Osteoblast (primary cell): ENCODE measurements around the gene MTMR11. TPM values are rescaled to one million over a fixed set of nuclear protein-coding genes. Genes with fewer than 3 reads are reported as not detected.

Experiments used
- DNase-seq: peaks from one replicate; pipeline ENCODE4 v3.0.0; 2011; ENCODE audit warnings: low spot score, mixed read lengths; ENCODE audit not compliant: insufficient read length; ENCODE audit errors: missing footprints
- H2AFZ ChIP-seq: 2 replicates; pipeline ENCODE4 v1.6.0; 2011; ENCODE audit warnings: mild to moderate bottlenecking, low read length
- H3K27ac ChIP-seq: 2 replicates; pipeline ENCODE4 v1.5.1; 2011; ENCODE audit warnings: mild to moderate bottlenecking, low read depth, low read length, moderate library complexity
- H3K27me3 ChIP-seq: 2 replicates; pipeline ENCODE4 v1.6.0; 2012; ENCODE audit warnings: mild to moderate bottlenecking, control low read depth, inconsistent platforms, low read length, moderate library complexity; ENCODE audit not compliant: insufficient read depth
- H3K36me3 ChIP-seq: 2 replicates; pipeline ENCODE4 v1.5.1; 2011; ENCODE audit warnings: mild to moderate bottlenecking, low read length, control low read depth, moderate library complexity; ENCODE audit not compliant: insufficient read depth
- H3K4me1 ChIP-seq: 2 replicates; pipeline ENCODE4 v1.5.1; 2011; ENCODE audit warnings: mild to moderate bottlenecking, low read length, control low read depth, moderate library complexity; ENCODE audit not compliant: insufficient read depth
- H3K4me2 ChIP-seq: 2 replicates; pipeline ENCODE4 v1.6.0; 2011; ENCODE audit warnings: mild to moderate bottlenecking, low read length; ENCODE audit not compliant: insufficient read depth
- H3K4me3 ChIP-seq: fragments of 200-600 bp; sonication (generic); 3 replicates; pipeline ENCODE4 v1.5.1; 2012; ENCODE audit warnings: mild to moderate bottlenecking, low read length, inconsistent platforms; ENCODE audit not compliant: insufficient read depth
- H3K79me2 ChIP-seq: 2 replicates; pipeline ENCODE4 v1.6.0; 2012; ENCODE audit warnings: mild to moderate bottlenecking, low read length, control low read depth, inconsistent platforms; ENCODE audit not compliant: insufficient read depth
- H3K9me3 ChIP-seq: 2 replicates; pipeline ENCODE4 v1.5.1; 2011; ENCODE audit warnings: low read depth, low read length, control low read depth
- H4K20me1 ChIP-seq: 2 replicates; pipeline ENCODE4 v1.6.0; 2012; ENCODE audit warnings: mild to moderate bottlenecking, low read length, control low read depth; ENCODE audit not compliant: insufficient read depth
- total RNA-seq: library from RNA; depleted of rRNA; stranded (reverse); fragments of >200 nt; gene quantifications from 2 replicates; pipeline ENCODE4 v1.2.3, GENCODE V29; 2012
- TF ChIP-seq, protein P1 (sequence below): IDR thresholded peaks from 2 replicates; pipeline ENCODE4 v1.5.1; 2011; ENCODE audit warnings: mild to moderate bottlenecking, low read depth, low read length, moderate library complexity; ENCODE audit errors: extremely low read depth

MTMR11 gene
- total RNA-seq, 1 donor = 7.2 TPM

DNA sequence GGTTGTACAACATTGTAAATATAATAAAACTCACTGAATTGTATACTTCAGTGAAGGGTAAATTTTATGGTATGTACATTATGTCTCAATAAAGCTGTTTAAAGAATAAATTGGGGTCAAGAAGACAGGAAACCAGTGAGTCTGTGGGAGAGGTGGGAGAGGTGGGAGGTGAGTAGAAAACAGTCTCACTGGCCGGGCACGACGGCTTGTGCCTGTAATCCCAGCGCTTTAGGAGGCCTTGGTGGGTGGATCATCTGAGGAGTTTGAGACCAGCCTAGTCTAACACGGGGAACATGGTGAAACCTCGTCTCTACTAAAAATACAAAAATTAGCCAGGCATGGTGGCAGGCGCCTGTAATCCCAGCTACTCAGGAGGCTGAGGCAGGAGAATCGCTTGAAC lies 4.2 kb downstream of the MTMR11 start:
- Histone ChIP-seq H3K4me1 (peaks cover 22% of the 10 kb centered on the region), H3K4me3 (no peak overlapping the region), H2AFZ (no peak overlapping the region), H3K9me3 (no peaks in the 10 kb centered on the region), H3K27ac (no peak overlapping the region), H3K4me2 (no peak overlapping the region), H3K36me3 (peaks cover 26% of the 10 kb centered on the region), H3K27me3 (no peaks in the 10 kb centered on the region), H4K20me1 (peaks cover under 1% of the 10 kb centered on the region), H3K79me2 (peaks cover 11% of the 10 kb centered on the region)
- DNase-seq = no peak
- TF ChIP-seq, protein P1, sequence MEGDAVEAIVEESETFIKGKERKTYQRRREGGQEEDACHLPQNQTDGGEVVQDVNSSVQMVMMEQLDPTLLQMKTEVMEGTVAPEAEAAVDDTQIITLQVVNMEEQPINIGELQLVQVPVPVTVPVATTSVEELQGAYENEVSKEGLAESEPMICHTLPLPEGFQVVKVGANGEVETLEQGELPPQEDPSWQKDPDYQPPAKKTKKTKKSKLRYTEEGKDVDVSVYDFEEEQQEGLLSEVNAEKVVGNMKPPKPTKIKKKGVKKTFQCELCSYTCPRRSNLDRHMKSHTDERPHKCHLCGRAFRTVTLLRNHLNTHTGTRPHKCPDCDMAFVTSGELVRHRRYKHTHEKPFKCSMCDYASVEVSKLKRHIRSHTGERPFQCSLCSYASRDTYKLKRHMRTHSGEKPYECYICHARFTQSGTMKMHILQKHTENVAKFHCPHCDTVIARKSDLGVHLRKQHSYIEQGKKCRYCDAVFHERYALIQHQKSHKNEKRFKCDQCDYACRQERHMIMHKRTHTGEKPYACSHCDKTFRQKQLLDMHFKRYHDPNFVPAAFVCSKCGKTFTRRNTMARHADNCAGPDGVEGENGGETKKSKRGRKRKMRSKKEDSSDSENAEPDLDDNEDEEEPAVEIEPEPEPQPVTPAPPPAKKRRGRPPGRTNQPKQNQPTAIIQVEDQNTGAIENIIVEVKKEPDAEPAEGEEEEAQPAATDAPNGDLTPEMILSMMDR = no peak

DNA sequence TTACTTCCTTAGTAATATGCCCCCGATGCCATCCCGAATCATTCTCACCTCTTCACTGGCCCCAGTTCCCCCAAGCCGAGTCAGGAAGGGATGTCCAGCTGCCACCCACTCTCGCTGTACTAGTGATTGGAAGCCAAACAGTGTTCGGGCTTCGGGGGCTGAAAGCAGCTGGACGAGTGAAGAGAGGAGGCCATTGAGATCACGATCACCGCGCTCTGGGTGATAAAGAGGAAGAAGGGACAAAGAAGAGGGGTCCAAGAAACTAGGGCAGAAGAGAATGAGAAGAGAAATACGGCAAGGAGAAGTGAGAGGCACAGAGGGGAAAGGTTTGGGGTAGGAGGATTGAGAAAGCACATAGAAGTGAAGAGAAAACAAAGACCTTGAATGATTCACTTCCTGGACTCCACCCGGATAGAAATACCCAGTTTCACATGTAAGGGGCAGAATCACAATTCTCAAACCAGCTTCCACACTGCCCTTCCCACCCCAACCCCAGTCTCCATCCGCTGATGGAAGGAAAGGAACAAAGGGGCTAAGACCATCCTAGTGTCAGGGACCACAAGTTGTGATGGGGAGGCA lies 5.4 kb downstream of the MTMR11 start:
- H3K4me1 ChIP-seq = peaks cover 21% of the 10 kb centered on the region
- H3K9me3 ChIP-seq = no peaks in the 10 kb centered on the region
- TF ChIP-seq, protein P1 = no peak
- no peak overlapping the region for H3K4me2 ChIP-seq
- DNase-seq = no peak
- H4K20me1 ChIP-seq = peaks cover 12% of the 10 kb centered on the region
- H3K36me3 ChIP-seq = peaks cover 30% of the 10 kb centered on the region
- H3K27ac ChIP-seq = no peak overlapping the region
- H3K79me2 ChIP-seq = peaks cover 20% of the 10 kb centered on the region
- H3K27me3 ChIP-seq = no peaks in the 10 kb centered on the region
- H2AFZ ChIP-seq = no peak overlapping the region
- no peak overlapping the region for H3K4me3 ChIP-seq

DNA sequence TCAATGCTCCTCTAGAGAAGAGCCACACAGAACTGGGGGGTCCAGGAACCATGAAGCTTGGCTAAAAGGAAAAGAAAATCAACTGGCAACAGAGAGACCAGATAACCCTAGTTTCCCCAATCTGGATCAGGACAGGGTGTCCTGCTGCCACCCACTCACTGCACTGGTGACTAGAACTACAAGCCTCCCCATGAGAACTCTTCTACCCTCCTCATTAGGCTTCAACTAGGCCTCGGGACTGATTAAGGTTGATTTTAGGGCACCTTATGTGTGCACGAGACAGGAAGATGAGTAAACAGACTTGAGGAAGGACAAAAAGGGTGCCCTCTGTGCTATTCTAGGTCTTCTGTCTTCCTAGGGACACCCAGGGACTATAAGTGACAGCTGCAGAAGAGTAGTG lies 6.8 kb downstream of the MTMR11 start:
- no peak for DNase-seq

DNA sequence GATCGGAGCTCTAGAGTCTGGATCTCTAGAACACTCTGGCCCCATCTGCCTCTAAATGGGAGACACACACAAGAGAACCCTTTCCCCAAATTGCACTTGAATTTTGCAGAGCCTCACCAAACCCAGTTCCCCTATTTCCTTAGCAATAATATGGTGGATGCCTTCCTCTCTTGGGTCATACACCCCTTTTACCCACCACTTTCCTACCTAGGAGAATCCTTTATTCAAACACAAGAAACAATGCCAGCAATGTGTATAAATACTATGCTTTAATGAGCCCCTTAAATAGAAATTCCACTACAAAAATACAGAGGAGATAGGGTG lies 8.3 kb downstream of the MTMR11 start:
- Histone ChIP-seq H2AFZ (peak overlapping the region; percentile 72), H3K9me3 (no peaks in the 10 kb centered on the region), H3K27me3 (no peaks in the 10 kb centered on the region), H4K20me1 (peaks cover 30% of the 10 kb centered on the region), H3K4me2 (peak overlapping the region; percentile 92), H3K4me3 (peak overlapping the region; percentile 91), H3K79me2 (peaks cover 34% of the 10 kb centered on the region), H3K36me3 (peaks cover 55% of the 10 kb centered on the region), H3K27ac (peak overlapping the region; percentile 82), H3K4me1 (peaks cover 18% of the 10 kb centered on the region)
- DNase-seq = no peak
- TF ChIP-seq, protein P1 = no peak

More for the DNA sequence above, 6.8 kb downstream of the MTMR11 start:
- Histone ChIP-seq H3K4me3 (no peak overlapping the region), H3K27me3 (no peaks in the 10 kb centered on the region), H3K27ac (no peak overlapping the region), H3K9me3 (no peaks in the 10 kb centered on the region), H3K36me3 (peaks cover 44% of the 10 kb centered on the region), H3K79me2 (peaks cover 28% of the 10 kb centered on the region), H4K20me1 (peaks cover 26% of the 10 kb centered on the region), H3K4me1 (peaks cover 18% of the 10 kb centered on the region), H3K4me2 (no peak overlapping the region), H2AFZ (no peak overlapping the region)
- TF ChIP-seq, protein P1 = no peak
